KOPT-K1 (cell line): ENCODE measurements around the gene LDB2.
"Not testable (repeated sequence)": the region's sequence is repeated elsewhere in the genome, so short reads cannot be mapped to it uniquely, and the experiment has no call there.

Source experiments
- H3K27ac ChIP-seq: fragments of 200-600 bp; sonication (generic); 2 replicates; pipeline ENCODE4 v1.5.1; 2016; ENCODE audit warnings: antibody characterized with exemption, mild to moderate bottlenecking, low read depth, low read length; ENCODE audit not compliant: poor library complexity, severe bottlenecking
- H3K36me3 ChIP-seq: fragments of 200-600 bp; sonication (generic); 2 replicates; pipeline ENCODE4 v1.5.1; 2017; ENCODE audit warnings: antibody characterized with exemption, mild to moderate bottlenecking, low read length, moderate library complexity; ENCODE audit not compliant: insufficient read depth
- H3K9me3 ChIP-seq: fragments of 200-600 bp; sonication (generic); 2 replicates; pipeline ENCODE4 v1.5.1; 2017; ENCODE audit warnings: antibody characterized with exemption, low read length, mild to moderate bottlenecking; ENCODE audit not compliant: insufficient read depth, poor library complexity, severe bottlenecking

The LDB2 gene

GRCh38 chr4:16897991-16898827 lies at the start of gene LDB2:
Gene LDB2, minus strand, starts transcription at chr4:16898645.
- Histone ChIP-seq H3K27ac (no peak within 1 kb of the TSS), H3K36me3 (no peaks in the 10 kb centered on the region), H3K9me3 (no peaks in the 10 kb centered on the region)

- no peaks in the 10 kb centered on the region for H3K36me3 ChIP-seq
- no peaks in the 10 kb centered on the region for H3K9me3 ChIP-seq
- no peak overlapping the region for H3K27ac ChIP-seq
These were observed 44.0 kb upstream of the LDB2 start for GRCh38 chr4:16942491-16942890.

- no peak overlapping the region for H3K27ac ChIP-seq
- H3K36me3 ChIP-seq, result no peaks in the 10 kb centered on the region
- no peaks in the 10 kb centered on the region for H3K9me3 ChIP-seq
These were observed 40.7 kb upstream of the LDB2 start for GRCh38 chr4:16939178-16939577.

- H3K36me3 ChIP-seq, result no peaks in the 10 kb centered on the region
- H3K27ac ChIP-seq, result no peak overlapping the region
- no peaks in the 10 kb centered on the region for H3K9me3 ChIP-seq
These were observed 40.1 kb upstream of the LDB2 start for GRCh38 chr4:16938512-16939040.

GRCh38 chr4:16931339-16932305 lies 33.2 kb upstream of the LDB2 start:
- Histone ChIP-seq H3K27ac (no peak overlapping the region), H3K9me3 (no peaks in the 10 kb centered on the region), H3K36me3 (no peaks in the 10 kb centered on the region)

GRCh38 chr4:16926214-16926613 lies 27.8 kb upstream of the LDB2 start:
- Histone ChIP-seq H3K9me3 (no peaks in the 10 kb centered on the region), H3K36me3 (no peaks in the 10 kb centered on the region), H3K27ac (no peak overlapping the region)

- not testable (repeated sequence) for H3K27ac ChIP-seq, H3K36me3 ChIP-seq
These were observed 20.3 kb upstream of the LDB2 start for GRCh38 chr4:16918716-16919115.

GRCh38 chr4:16916719-16917337 lies 18.4 kb upstream of the LDB2 start:
- H3K36me3 ChIP-seq, result no peaks in the 10 kb centered on the region
- no peak overlapping the region for H3K27ac ChIP-seq
- no peaks in the 10 kb centered on the region for H3K9me3 ChIP-seq

More at GRCh38 chr4:16918716-16919115, 20.3 kb upstream of the LDB2 start:
- H3K9me3 ChIP-seq, result not testable (repeated sequence)

GRCh38 chr4:16916031-16916430 lies 17.6 kb upstream of the LDB2 start:
- H3K36me3 ChIP-seq, result no peaks in the 10 kb centered on the region
- no peaks in the 10 kb centered on the region for H3K9me3 ChIP-seq
- H3K27ac ChIP-seq, result no peak overlapping the region

GRCh38 chr4:16914208-16914607 lies 15.8 kb upstream of the LDB2 start:
- Histone ChIP-seq H3K27ac (no peak overlapping the region), H3K36me3 (no peaks in the 10 kb centered on the region), H3K9me3 (no peaks in the 10 kb centered on the region)

GRCh38 chr4:16912896-16913295 lies 14.5 kb upstream of the LDB2 start:
- no peaks in the 10 kb centered on the region for H3K9me3 ChIP-seq
- H3K36me3 ChIP-seq, result no peaks in the 10 kb centered on the region
- H3K27ac ChIP-seq, result no peak overlapping the region

GRCh38 chr4:16909281-16909680 lies 10.8 kb upstream of the LDB2 start:
- Histone ChIP-seq H3K36me3 (no peaks in the 10 kb centered on the region), H3K9me3 (no peaks in the 10 kb centered on the region), H3K27ac (no peak overlapping the region)

GRCh38 chr4:16908377-16909021 lies 10.1 kb upstream of the LDB2 start:
- Histone ChIP-seq H3K9me3 (no peaks in the 10 kb centered on the region), H3K36me3 (no peaks in the 10 kb centered on the region), H3K27ac (no peak overlapping the region)

- no peaks in the 10 kb centered on the region for H3K9me3 ChIP-seq
- H3K27ac ChIP-seq, result no peak overlapping the region
These were observed 1.9 kb upstream of the LDB2 start for GRCh38 chr4:16900325-16900724.

More at GRCh38 chr4:16900325-16900724, 1.9 kb upstream of the LDB2 start:
- H3K36me3 ChIP-seq, result no peaks in the 10 kb centered on the region
